Fibroblast of lung (primary cell): Measurements from ENCODE around the gene ABAT. TPM values are rescaled to one million over a fixed set of nuclear protein-coding genes. Genes with fewer than 3 reads are reported as not detected.

Source experiments
- DNase-seq, 2 donors: peaks; one replicate each; pipeline versions ENCODE4 v3.0.0 to v3.0.0-alpha.2; 2010; ENCODE audit warnings: low read depth in 2 of 2
- H2AFZ ChIP-seq: 2 replicates; pipeline ENCODE4 v1.5.1; 2012; ENCODE audit warnings: low read length, control low read depth, inconsistent platforms
- H3K27ac ChIP-seq: 2 replicates; pipeline ENCODE4 v1.5.1; 2011; ENCODE audit warnings: low read length, control low read depth; ENCODE audit not compliant: insufficient read depth
- H3K27me3 ChIP-seq: 2 replicates; pipeline ENCODE4 v1.5.1; 2011; ENCODE audit warnings: mild to moderate bottlenecking, low read length; ENCODE audit not compliant: control insufficient read depth, insufficient read depth
- H3K36me3 ChIP-seq: 2 replicates; pipeline ENCODE4 v1.5.1; 2011; ENCODE audit warnings: low read length; ENCODE audit not compliant: control insufficient read depth, insufficient read depth
- H3K4me1 ChIP-seq: 2 replicates; pipeline ENCODE4 v1.5.1; 2011; ENCODE audit warnings: low read length; ENCODE audit not compliant: control insufficient read depth, insufficient read depth; ENCODE audit errors: extremely low read depth
- H3K4me2 ChIP-seq: 2 replicates; pipeline ENCODE4 v1.5.1; 2011; ENCODE audit warnings: low read length, control low read depth; ENCODE audit not compliant: insufficient read depth; ENCODE audit errors: extremely low read depth
- H3K4me3 ChIP-seq, 4 experiments: fragments of 200-600 bp in 1 of 4; sonication (generic) in 1 of 4; replicated peaks in 1 of 4; 2 replicates each; pipeline ENCODE4 v1.5.1; 2011 to 2016; ENCODE audit warnings: low read length in 4 of 4, low read depth in 3 of 4, mild to moderate bottlenecking in 3 of 4, control low read depth in 2 of 4, inconsistent platforms in 1 of 4, mixed read lengths in 1 of 4; ENCODE audit not compliant: insufficient read depth in 1 of 4; ENCODE audit errors: control extremely low read depth in 1 of 4
- H3K79me2 ChIP-seq: 2 replicates; pipeline ENCODE4 v1.5.1; 2012; ENCODE audit warnings: mild to moderate bottlenecking, low read length, inconsistent platforms; ENCODE audit not compliant: control insufficient read depth, insufficient read depth
- H3K9ac ChIP-seq: 2 replicates; pipeline ENCODE4 v1.5.1; 2011; ENCODE audit warnings: mild to moderate bottlenecking, low read length, control low read depth; ENCODE audit not compliant: insufficient read depth
- H3K9me3 ChIP-seq: 2 replicates; pipeline ENCODE4 v1.5.1; 2012; ENCODE audit warnings: low read depth, low read length; ENCODE audit not compliant: control insufficient read depth, insufficient read depth
- H4K20me1 ChIP-seq: 2 replicates; pipeline ENCODE4 v1.5.1; 2011; ENCODE audit warnings: low read length; ENCODE audit not compliant: control insufficient read depth, insufficient read depth; ENCODE audit errors: extremely low read depth
- CTCF ChIP-seq, 2 donors: IDR thresholded peaks in 1 of 2; conservative IDR thresholded peaks in 1 of 2; 1 replicate in 1 of 2; 2 replicates in 1 of 2; pipeline ENCODE4 v1.5.1; 2011 to 2012; ENCODE audit warnings: low read length in 2 of 2, control low read depth in 1 of 2, inconsistent platforms in 1 of 2, low read depth in 1 of 2, mild to moderate bottlenecking in 1 of 2
- EZH2 ChIP-seq: IDR thresholded peaks from 2 replicates; pipeline ENCODE4 v1.5.1; 2012; ENCODE audit warnings: low read length, control low read depth, mild to moderate bottlenecking; ENCODE audit errors: missing control alignments
- polyA plus RNA-seq, 2 donors: library from polyadenylated mRNA; depleted of rRNA in 1 of 2; stranded (reverse) in 1 of 2; unstranded in 1 of 2; fragments of >200 nt; gene quantifications; 2 replicates each; pipeline ENCODE4 v1.2.1, GENCODE V29; 2011 to 2012; ENCODE audit warnings: missing spikeins in 1 of 2
- total RNA-seq: library from RNA; depleted of rRNA; stranded (reverse); fragments of >200 nt; gene quantifications from 2 replicates; pipeline ENCODE4 v1.2.1, GENCODE V29; 2014

Gene ABAT
- total and polyA plus RNA-seq, 2 donors (not counting 1 experiment from before 2014, with no cell fraction given): 1.8 TPM

- no peaks in the 10 kb centered on the region for H3K79me2 ChIP-seq
- no peaks in the 10 kb centered on the region for H3K4me1 ChIP-seq
- H3K36me3 ChIP-seq: no peaks in the 10 kb centered on the region
- no peak overlapping the region for H3K4me3 ChIP-seq
- no peak overlapping the region for H3K27ac ChIP-seq
- no peaks in the 10 kb centered on the region for H4K20me1 ChIP-seq
- TF ChIP-seq EZH2 (no peak), CTCF (conservative IDR thresholded peaks at IDR 0.05 in 1 of 2, IDR thresholded peaks at IDR 0.05 in 1 of 2; ENCODE audit: low read depth in 1 of 2, low read length in 2 of 2) (no peak)
- H3K9ac ChIP-seq: no peak overlapping the region
- H2AFZ ChIP-seq: no peak overlapping the region
- H3K9me3 ChIP-seq: no peaks in the 10 kb centered on the region
- no peak overlapping the region for H3K4me2 ChIP-seq
- H3K27me3 ChIP-seq: no peaks in the 10 kb centered on the region
- DNase-seq: no peak
These were observed 61.8 kb downstream of the ABAT start for GRCh38 chr16:8736123-8736668.

GRCh38 chr16:8739151-8739550 lies 64.7 kb downstream of the ABAT start:
- no peaks in the 10 kb centered on the region for H3K79me2 ChIP-seq
- DNase-seq: no peak
- no peaks in the 10 kb centered on the region for H3K9me3 ChIP-seq
- no peaks in the 10 kb centered on the region for H3K4me1 ChIP-seq
- H3K4me2 ChIP-seq: no peak overlapping the region
- no peak overlapping the region for H2AFZ ChIP-seq
- no peak overlapping the region for H3K4me3 ChIP-seq
- TF ChIP-seq CTCF (conservative IDR thresholded peaks at IDR 0.05 in 1 of 2, IDR thresholded peaks at IDR 0.05 in 1 of 2; ENCODE audit: low read depth in 1 of 2, low read length in 2 of 2) (no peak), EZH2 (no peak)
- H3K27me3 ChIP-seq: no peaks in the 10 kb centered on the region
- H3K27ac ChIP-seq: no peak overlapping the region
- H3K9ac ChIP-seq: no peak overlapping the region
- H4K20me1 ChIP-seq: no peaks in the 10 kb centered on the region
- H3K36me3 ChIP-seq: no peaks in the 10 kb centered on the region

- H3K4me2 ChIP-seq: no peak overlapping the region
- no peaks in the 10 kb centered on the region for H3K4me1 ChIP-seq
- no peaks in the 10 kb centered on the region for H3K79me2 ChIP-seq
- TF ChIP-seq EZH2: no peak
- TF ChIP-seq CTCF (conservative IDR thresholded peaks at IDR 0.05 in 1 of 2, IDR thresholded peaks at IDR 0.05 in 1 of 2; ENCODE audit: low read depth in 1 of 2, low read length in 2 of 2): no peak
- DNase-seq: no peak
- H4K20me1 ChIP-seq: no peaks in the 10 kb centered on the region
- H3K9me3 ChIP-seq: no peaks in the 10 kb centered on the region
- H3K27me3 ChIP-seq: no peaks in the 10 kb centered on the region
- no peak overlapping the region for H3K27ac ChIP-seq
- no peak overlapping the region for H2AFZ ChIP-seq
- no peaks in the 10 kb centered on the region for H3K36me3 ChIP-seq
- no peak overlapping the region for H3K9ac ChIP-seq
- no peak overlapping the region for H3K4me3 ChIP-seq
These were observed 65.7 kb downstream of the ABAT start for GRCh38 chr16:8739989-8740704.
